ENCODE data around the gene FKBP1B.
A peak's percentile ranks its signal among the peaks of the same experiment; 100 is the strongest.

Gene FKBP1B

DNA sequence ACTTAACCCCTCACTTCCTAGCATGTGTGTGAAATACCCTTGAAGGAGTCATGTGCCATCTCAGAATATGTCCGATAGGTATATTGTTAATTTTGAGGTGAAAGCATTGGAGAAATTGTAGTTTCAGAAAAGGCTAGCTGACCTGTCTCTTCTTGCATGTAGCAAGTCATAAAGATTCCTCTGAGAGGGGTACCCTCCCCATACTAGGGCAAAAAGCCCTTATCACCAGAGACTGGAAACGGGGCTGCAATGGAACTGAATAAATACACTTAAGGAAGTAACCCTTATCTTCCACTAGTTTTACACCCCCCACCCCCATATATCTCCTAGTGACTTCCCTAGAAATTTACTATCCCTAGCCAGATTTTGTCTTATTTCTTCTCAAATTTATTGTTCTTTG, 28.3 kb downstream of the FKBP1B start:
- no peak for DNase-seq (ENCODE audit: low read depth)
- peak overlapping the region; percentile 80 for H3K4me3 ChIP-seq (ENCODE audit: low read depth, low read length)
- TF ChIP-seq, protein P1, sequence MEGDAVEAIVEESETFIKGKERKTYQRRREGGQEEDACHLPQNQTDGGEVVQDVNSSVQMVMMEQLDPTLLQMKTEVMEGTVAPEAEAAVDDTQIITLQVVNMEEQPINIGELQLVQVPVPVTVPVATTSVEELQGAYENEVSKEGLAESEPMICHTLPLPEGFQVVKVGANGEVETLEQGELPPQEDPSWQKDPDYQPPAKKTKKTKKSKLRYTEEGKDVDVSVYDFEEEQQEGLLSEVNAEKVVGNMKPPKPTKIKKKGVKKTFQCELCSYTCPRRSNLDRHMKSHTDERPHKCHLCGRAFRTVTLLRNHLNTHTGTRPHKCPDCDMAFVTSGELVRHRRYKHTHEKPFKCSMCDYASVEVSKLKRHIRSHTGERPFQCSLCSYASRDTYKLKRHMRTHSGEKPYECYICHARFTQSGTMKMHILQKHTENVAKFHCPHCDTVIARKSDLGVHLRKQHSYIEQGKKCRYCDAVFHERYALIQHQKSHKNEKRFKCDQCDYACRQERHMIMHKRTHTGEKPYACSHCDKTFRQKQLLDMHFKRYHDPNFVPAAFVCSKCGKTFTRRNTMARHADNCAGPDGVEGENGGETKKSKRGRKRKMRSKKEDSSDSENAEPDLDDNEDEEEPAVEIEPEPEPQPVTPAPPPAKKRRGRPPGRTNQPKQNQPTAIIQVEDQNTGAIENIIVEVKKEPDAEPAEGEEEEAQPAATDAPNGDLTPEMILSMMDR (IDR thresholded peaks at IDR 0.05; ENCODE audit: control insufficient read depth, extremely low read depth, insufficient read depth) = no peak

DNA sequence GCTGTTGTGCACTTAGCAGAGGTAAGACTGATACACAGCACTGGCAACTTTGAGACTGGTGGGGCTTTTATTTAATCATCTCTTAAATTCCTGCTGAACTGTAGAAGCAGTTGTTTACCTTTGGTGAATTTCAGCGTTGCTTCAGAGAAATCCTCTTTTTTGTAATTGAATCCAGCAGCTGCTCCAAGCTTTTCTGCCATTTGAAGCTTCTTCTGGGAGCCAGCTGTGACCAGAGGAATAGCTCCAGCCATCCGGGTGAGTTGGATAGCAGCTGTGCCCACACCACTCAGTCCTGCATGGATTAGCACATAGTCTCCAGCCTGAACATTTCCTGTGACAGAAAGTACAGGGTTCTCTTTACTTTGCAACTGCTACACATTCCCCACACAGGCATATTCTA, 31.2 kb downstream of the FKBP1B start:
- H3K4me3 ChIP-seq (ENCODE audit: low read depth, low read length) = no peak overlapping the region
- DNase-seq (ENCODE audit: low read depth) = no peak

DNA sequence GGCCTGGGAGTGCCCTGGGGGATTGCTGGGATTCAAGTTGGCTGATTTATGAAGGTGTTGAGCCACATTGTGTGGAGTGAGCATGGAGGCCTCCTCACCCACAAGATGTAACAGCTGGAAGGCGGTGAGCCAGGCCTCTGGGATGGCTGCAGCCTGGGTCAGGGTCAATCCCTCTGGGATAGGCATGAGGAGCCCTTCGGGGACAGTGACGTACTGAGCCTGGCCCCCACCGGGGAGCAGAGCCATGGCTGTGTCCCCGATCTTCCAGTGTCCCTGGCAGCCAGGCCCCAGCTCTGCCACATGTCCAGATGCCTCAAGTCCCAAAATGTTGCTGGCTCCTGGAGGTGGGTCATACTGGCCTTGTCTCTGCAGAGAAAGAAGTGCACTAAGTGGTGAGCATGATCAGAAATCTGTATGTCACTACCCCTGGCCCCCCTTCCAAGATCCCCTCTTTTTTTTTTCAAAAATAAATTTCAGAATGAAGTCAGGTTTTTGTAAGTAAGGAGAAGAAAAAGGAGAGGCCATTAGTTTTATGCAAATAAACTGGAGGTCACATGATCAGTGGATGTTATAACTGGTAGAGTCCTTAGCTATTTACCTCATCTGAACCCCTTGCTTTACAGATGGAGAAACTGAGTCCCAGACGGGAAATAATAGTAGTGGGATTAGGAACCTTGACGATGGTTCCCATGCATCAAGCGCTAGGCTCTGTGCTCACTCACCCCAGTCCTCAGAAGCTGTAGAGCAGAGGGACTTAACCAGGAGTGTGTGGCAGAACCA, 33.4 kb downstream of the FKBP1B start:
- TF ChIP-seq, protein P1 (IDR thresholded peaks at IDR 0.05; ENCODE audit: control insufficient read depth, extremely low read depth, insufficient read depth) = no peak
- no peak for DNase-seq (ENCODE audit: low read depth)
- no peak overlapping the region for H3K4me3 ChIP-seq (ENCODE audit: low read depth, low read length)

More for the DNA sequence above, 31.2 kb downstream of the FKBP1B start:
- TF ChIP-seq, protein P1 (IDR thresholded peaks at IDR 0.05; ENCODE audit: control insufficient read depth, extremely low read depth, insufficient read depth) = no peak

DNA sequence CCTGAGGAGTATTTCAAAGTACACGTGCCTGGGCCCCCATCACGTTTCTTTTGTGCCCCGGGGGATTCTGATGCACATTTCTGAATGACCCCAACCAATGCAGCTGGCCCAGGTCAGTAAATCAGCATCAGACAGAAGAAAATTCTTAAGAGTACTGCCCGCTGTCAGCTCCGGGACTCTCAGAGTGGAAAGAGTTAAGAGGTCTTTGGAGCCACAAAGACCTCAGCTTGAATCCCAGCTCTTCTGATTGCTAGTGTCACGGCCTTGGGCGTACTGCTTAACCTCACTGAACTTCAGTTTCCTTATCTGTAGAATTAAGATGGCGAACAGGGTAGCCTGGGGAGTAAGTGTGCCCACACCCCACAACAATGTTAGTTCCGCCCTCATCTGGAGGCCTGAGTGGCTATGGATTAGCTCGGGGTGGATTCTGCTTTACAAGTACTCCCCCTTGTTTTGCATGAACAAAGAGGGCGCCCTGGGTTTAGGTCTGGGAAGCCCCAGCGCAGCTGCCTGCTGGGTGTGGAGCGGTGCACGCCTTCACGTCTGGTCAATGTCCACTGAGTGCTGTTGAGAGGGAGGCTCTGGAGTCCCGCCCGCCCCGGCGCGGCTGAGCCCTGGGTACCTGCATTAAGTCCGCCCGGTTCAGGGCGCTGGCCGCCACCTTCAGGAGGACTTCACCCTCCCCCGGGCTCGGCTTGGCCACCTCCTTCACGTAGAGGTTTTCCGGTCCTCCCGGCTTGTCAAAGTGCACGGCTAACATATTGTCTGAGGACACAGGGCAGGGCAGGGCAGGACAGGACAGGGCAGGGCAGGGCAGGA, 34.2 kb downstream of the FKBP1B start:
- DNase-seq (ENCODE audit: low read depth) = peak; percentile 48
- TF ChIP-seq, protein P1 (IDR thresholded peaks at IDR 0.05; ENCODE audit: control insufficient read depth, extremely low read depth, insufficient read depth) = no peak
- H3K4me3 ChIP-seq (ENCODE audit: low read depth, low read length) = peak overlapping the region; percentile 57

DNA sequence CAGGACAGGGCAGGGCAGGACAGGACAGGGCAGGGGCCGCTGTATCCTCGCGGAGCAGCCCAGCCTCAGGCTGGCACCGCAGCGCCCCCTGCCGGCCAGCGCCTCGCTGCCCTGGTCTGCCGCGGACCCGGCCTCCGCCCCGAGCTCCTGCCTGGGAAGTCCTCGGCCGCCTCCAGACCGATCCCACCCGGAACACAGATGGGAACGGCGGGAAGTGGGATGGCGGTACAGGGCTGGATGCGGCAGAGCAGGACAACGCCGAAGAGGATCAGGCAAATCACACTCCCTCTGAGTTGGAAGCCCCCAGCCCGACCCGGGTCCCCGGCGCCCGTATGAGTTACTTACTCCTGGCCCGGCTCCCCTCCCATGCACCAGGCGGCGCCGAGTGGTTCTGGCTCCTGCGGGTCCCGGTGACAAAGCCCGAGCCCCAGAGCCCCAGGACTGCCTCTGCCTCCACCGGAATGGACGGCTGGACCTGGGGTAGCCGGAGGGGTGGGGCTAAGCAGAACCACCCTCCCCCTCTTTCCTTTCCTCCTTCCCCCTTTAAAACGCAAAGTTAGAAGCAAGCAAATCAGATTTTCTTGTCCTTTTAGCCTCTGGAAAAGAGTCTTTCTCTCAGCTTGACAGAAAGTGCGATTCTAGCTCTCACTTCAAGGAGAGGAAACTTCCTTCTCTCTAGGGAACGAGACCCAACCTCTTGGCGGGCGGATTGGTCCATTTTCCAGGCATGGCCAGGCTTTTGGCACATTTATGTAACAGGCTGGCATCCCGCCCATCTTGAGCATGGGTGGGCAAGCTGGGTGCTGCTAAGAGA, 35.1 kb downstream of the FKBP1B start, which contains the start of gene TP53I3:
TSS of gene TP53I3 (minus strand) at position 449 of the 814 bp plus-strand sequence. CDS start 508 bp downstream, outside the sequence.
- peak within 1 kb of the TSS; percentile 57 for H3K4me3 ChIP-seq (ENCODE audit: low read depth, low read length)
- TF ChIP-seq, protein P1 (IDR thresholded peaks at IDR 0.05; ENCODE audit: control insufficient read depth, extremely low read depth, insufficient read depth) = peak; percentile 98
- no peak for DNase-seq (ENCODE audit: low read depth)

DNA sequence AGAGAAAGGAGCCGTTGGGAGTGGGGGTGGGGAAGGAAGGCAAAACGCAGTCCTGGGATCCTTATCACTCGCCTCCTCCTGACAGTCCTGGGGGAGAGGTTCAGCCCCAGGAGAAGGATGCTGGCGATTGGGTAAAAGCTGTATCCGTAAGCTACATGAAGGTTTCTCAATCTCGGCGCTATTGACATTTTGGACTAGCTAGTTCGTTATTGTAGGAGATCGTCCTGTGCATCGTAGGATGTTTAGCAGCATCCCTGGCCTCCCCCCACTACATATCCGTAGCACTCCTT, 35.6 kb downstream of the FKBP1B start:
- no peak for DNase-seq (ENCODE audit: low read depth)
- TF ChIP-seq, protein P1 (IDR thresholded peaks at IDR 0.05; ENCODE audit: control insufficient read depth, extremely low read depth, insufficient read depth) = no peak
- H3K4me3 ChIP-seq (ENCODE audit: low read depth, low read length) = peak overlapping the region; percentile 57

Measured in LNCaP clone FGC (cell line).